ENCODE data around the gene GNAI1. TPM values are rescaled to one million over a fixed set of nuclear protein-coding genes. Genes with fewer than 3 reads are reported as not detected.

The GNAI1 gene
- total RNA-seq, 1 experiment from 2014 or later, result 30.4 TPM

GRCh38 chr7:80088705-80089104, 45.9 kb upstream of the GNAI1 start:
- CTCF ChIA-PET, result interaction anchor here (0.5 to 2.3 kb wide), 6 partner anchors 9 to 831 kb away, joined by 3 to 11 read pairs (median 4); no protein-coding TSS in a partner anchor
- no TSS peak for BruUV-seq (replicated peaks)
- DNase-seq (ENCODE audit: unreplicated experiment), result peak; percentile 16

GRCh38 chr7:80089366-80089765, 45.3 kb upstream of the GNAI1 start:
- H3K9me3 Mint-ChIP-seq (ENCODE audit: unreplicated experiment), result no peaks in the 10 kb centered on the region
- TF ChIP-seq CTCF (IDR thresholded peaks at IDR 0.05; ENCODE audit: unreplicated experiment), result no peak

More at GRCh38 chr7:80088705-80089104, 45.9 kb upstream of the GNAI1 start:
- Mint-ChIP-seq H3K36me3 (ENCODE audit: insufficient read depth, unreplicated experiment) (no peaks in the 10 kb centered on the region), H3K9me3 (ENCODE audit: unreplicated experiment) (no peaks in the 10 kb centered on the region), H3K4me3 (ENCODE audit: unreplicated experiment) (no peak overlapping the region), H3K27ac (ENCODE audit: low read depth, unreplicated experiment) (no peak overlapping the region), H3K27me3 (ENCODE audit: insufficient read depth, unreplicated experiment) (no peaks in the 10 kb centered on the region), H3K4me1 (ENCODE audit: insufficient read depth, unreplicated experiment) (peaks cover 6% of the 10 kb centered on the region)
- intact Hi-C loops (cut with micrococcal nuclease), result no loop called here
- TF ChIP-seq CTCF (IDR thresholded peaks at IDR 0.05; ENCODE audit: unreplicated experiment), result no peak
- POLR2A ChIA-PET, result interaction anchor here (0.7 to 3.0 kb wide), 11 partner anchors 9 to 291 kb away, joined by 3 to 17 read pairs (median 4); no protein-coding TSS in a partner anchor

GRCh38 chr7:80093349-80093748, 41.3 kb upstream of the GNAI1 start:
- peaks cover 3% of the 10 kb centered on the region for H3K4me1 Mint-ChIP-seq (ENCODE audit: insufficient read depth, unreplicated experiment)
- no TSS peak for BruUV-seq (replicated peaks)
- no peaks in the 10 kb centered on the region for H3K27me3 Mint-ChIP-seq (ENCODE audit: insufficient read depth, unreplicated experiment)
- no peak overlapping the region for H3K4me3 Mint-ChIP-seq (ENCODE audit: unreplicated experiment)
- TF ChIP-seq CTCF (IDR thresholded peaks at IDR 0.05; ENCODE audit: unreplicated experiment), result no peak
- no peaks in the 10 kb centered on the region for H3K9me3 Mint-ChIP-seq (ENCODE audit: unreplicated experiment)
- intact Hi-C loops (cut with micrococcal nuclease), result no loop called here
- DNase-seq (ENCODE audit: unreplicated experiment), result no peak
- POLR2A ChIA-PET, result interaction anchor here (0.6 to 0.7 kb wide), 2 partner anchors 327 kb away, joined by 3 read pairs; no protein-coding TSS in a partner anchor
- CTCF ChIA-PET, result interaction anchor here (0.6 to 1.3 kb wide), 3 partner anchors 27 to 358 kb away, joined by 3 to 4 read pairs (median 3); no protein-coding TSS in a partner anchor
- H3K27ac Mint-ChIP-seq (ENCODE audit: low read depth, unreplicated experiment), result no peak overlapping the region
- no peaks in the 10 kb centered on the region for H3K36me3 Mint-ChIP-seq (ENCODE audit: insufficient read depth, unreplicated experiment)

More at GRCh38 chr7:80089366-80089765, 45.3 kb upstream of the GNAI1 start:
- Mint-ChIP-seq H3K27ac (ENCODE audit: low read depth, unreplicated experiment) (no peak overlapping the region), H3K27me3 (ENCODE audit: insufficient read depth, unreplicated experiment) (no peaks in the 10 kb centered on the region), H3K4me1 (ENCODE audit: insufficient read depth, unreplicated experiment) (peaks cover 6% of the 10 kb centered on the region), H3K36me3 (ENCODE audit: insufficient read depth, unreplicated experiment) (no peaks in the 10 kb centered on the region), H3K4me3 (ENCODE audit: unreplicated experiment) (no peak overlapping the region)
- intact Hi-C loops (cut with micrococcal nuclease), result no loop called here
- ChIA-PET CTCF (interaction anchor here (0.5 to 2.3 kb wide), 7 partner anchors 8 to 830 kb away, joined by 3 to 11 read pairs (median 4); no protein-coding TSS in a partner anchor), POLR2A (interaction anchor here (0.8 to 3.0 kb wide), 10 partner anchors 10 to 290 kb away, joined by 3 to 17 read pairs (median 4); no protein-coding TSS in a partner anchor)
- peak; percentile 9 for DNase-seq (ENCODE audit: unreplicated experiment)
- BruUV-seq (replicated peaks), result no TSS peak

GRCh38 chr7:80095545-80095944, 39.1 kb upstream of the GNAI1 start:
- CTCF ChIA-PET, result interaction anchor here (0.6 to 4.5 kb wide), 17 partner anchors 9 to 1390 kb away, joined by 3 to 42 read pairs (median 5); partner anchors contain the start of gene GNAI1
- POLR2A ChIA-PET, result interaction anchor here (0.7 to 1.2 kb wide), 2 partner anchors 38 to 111 kb away, joined by 3 to 4 read pairs; no protein-coding TSS in a partner anchor
- TF ChIP-seq CTCF (IDR thresholded peaks at IDR 0.05; ENCODE audit: unreplicated experiment), result peak; percentile 37
- no TSS peak for BruUV-seq (replicated peaks)
- H3K4me3 Mint-ChIP-seq (ENCODE audit: unreplicated experiment), result no peak overlapping the region
- no peak overlapping the region for H3K27ac Mint-ChIP-seq (ENCODE audit: low read depth, unreplicated experiment)
- H3K27me3 Mint-ChIP-seq (ENCODE audit: insufficient read depth, unreplicated experiment), result no peaks in the 10 kb centered on the region
- H3K36me3 Mint-ChIP-seq (ENCODE audit: insufficient read depth, unreplicated experiment), result no peaks in the 10 kb centered on the region
- no peaks in the 10 kb centered on the region for H3K4me1 Mint-ChIP-seq (ENCODE audit: insufficient read depth, unreplicated experiment)
- intact Hi-C loops (cut with micrococcal nuclease), result loop anchor here (1.0 kb wide), 2 partner anchors 39 to 297 kb away; partner anchors contain the start of gene GNAI1
- no peaks in the 10 kb centered on the region for H3K9me3 Mint-ChIP-seq (ENCODE audit: unreplicated experiment)
- DNase-seq (ENCODE audit: unreplicated experiment), result peak; percentile 38
